Smooth muscle cell (in vitro differentiated cells): ENCODE measurements around the gene ERI3. TPM values are rescaled to one million over a fixed set of nuclear protein-coding genes. Genes with fewer than 3 reads are reported as not detected.

ENCODE experiments used
- DNase-seq: peaks from one replicate; lab custom pipeline; 2025; ENCODE audit not compliant: unreplicated experiment; lab: John Stamatoyannopoulos, UW
- H2AFZ ChIP-seq: fragments of 200-600 bp; sonication (generic); 2 replicates; pipeline ENCODE4 v1.6.0; 2016; ENCODE audit warnings: antibody characterized with exemption, low read depth, mild to moderate bottlenecking
- H3F3A ChIP-seq: fragments of 200-600 bp; sonication (generic); 2 replicates; pipeline ENCODE4 v1.6.0; 2017; ENCODE audit warnings: antibody characterized with exemption, low read depth
- H3K27ac ChIP-seq: fragments of 200-600 bp; sonication (generic); 2 replicates; pipeline ENCODE4 v1.5.1; 2016; ENCODE audit warnings: low read depth, mild to moderate bottlenecking
- H3K27me3 ChIP-seq: fragments of 200-600 bp; sonication (generic); 2 replicates; pipeline ENCODE4 v1.6.1; 2016; ENCODE audit warnings: low read depth, mild to moderate bottlenecking
- H3K36me3 ChIP-seq: fragments of 200-600 bp; sonication (generic); 2 replicates; pipeline ENCODE4 v1.5.1; 2016; ENCODE audit warnings: low read depth
- H3K4me1 ChIP-seq: fragments of 200-600 bp; sonication (generic); 2 replicates; pipeline ENCODE4 v1.5.1; 2016; ENCODE audit warnings: low read depth
- H3K4me2 ChIP-seq: fragments of 200-600 bp; sonication (generic); 2 replicates; pipeline ENCODE4 v1.6.0; 2016; ENCODE audit warnings: mild to moderate bottlenecking
- H3K4me3 ChIP-seq: fragments of 200-600 bp; sonication (generic); 2 replicates; pipeline ENCODE4 v1.5.1; 2016; ENCODE audit warnings: mild to moderate bottlenecking
- H3K79me2 ChIP-seq: fragments of 200-600 bp; sonication (generic); 2 replicates; pipeline ENCODE4 v1.6.0; 2016; ENCODE audit warnings: low read depth, mild to moderate bottlenecking
- H3K9ac ChIP-seq: fragments of 200-600 bp; sonication (generic); 2 replicates; pipeline ENCODE4 v1.6.0; 2016; ENCODE audit warnings: low read depth
- H3K9me3 ChIP-seq: fragments of 200-600 bp; sonication (generic); replicated peaks from 2 replicates; pipeline ENCODE4 v1.5.1; 2016; ENCODE audit warnings: low read depth
- H4K20me1 ChIP-seq: fragments of 200-600 bp; sonication (generic); 2 replicates; pipeline ENCODE4 v1.6.0; 2016; ENCODE audit warnings: low read depth
- WGBS: methylation state at CpG from one replicate; pipeline ENCODE4 v1.1.7; 2016; ENCODE audit warnings: low lambda C conversion rate; 5-methylcytosine and 5-hydroxymethylcytosine counted together
- polyA plus RNA-seq: library from polyadenylated mRNA; unstranded; fragments of >200 nt; fragmentation: Nextera tagmentation; extraction: Ambion mirVana; gene quantifications from 2 replicates; pipeline ENCODE4 v1.2.1, GENCODE V29; 2016
- total RNA-seq: library from RNA; depleted of rRNA; stranded (reverse); fragments of >200 nt; gene quantifications from 2 replicates; pipeline ENCODE4 v1.2.3, GENCODE V29; 2014
- TF ChIP-seq, protein P1 (sequence below): fragments of 200-600 bp; sonication (generic); IDR thresholded peaks from 2 replicates; pipeline ENCODE4 v1.5.1; 2017; ENCODE audit warnings: borderline replicate concordance, mild to moderate bottlenecking, antibody characterized with exemption; ENCODE audit not compliant: insufficient read depth, poor library complexity, severe bottlenecking

Gene ERI3
- total and polyA plus RNA-seq, 2 experiments from 2014 or later: 91.2 to 112 TPM

DNA sequence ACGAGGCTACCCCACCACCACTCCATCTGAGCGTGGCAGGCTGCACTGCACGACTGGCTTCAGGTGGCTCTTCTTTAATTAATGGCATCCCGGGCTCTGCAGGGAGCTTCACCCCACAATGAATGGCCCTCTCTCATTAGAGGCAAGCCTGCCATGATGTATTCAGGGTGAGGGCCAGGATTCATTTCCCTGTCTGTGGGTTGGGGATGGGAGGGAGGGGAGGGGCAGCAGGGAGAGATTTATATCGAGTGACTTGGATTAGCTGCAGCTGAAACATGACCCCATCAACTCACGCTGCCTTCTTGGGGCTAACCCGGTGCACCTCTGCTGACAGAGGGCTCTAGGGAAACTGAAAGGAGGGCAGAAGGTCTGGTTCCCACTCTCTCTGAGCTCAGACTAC, 54.2 kb downstream of the ERI3 start:
- DNase-seq: no peak
- no peaks in the 10 kb centered on the region for H3F3A ChIP-seq
- H3K27ac ChIP-seq: no peak overlapping the region
- TF ChIP-seq, protein P1, sequence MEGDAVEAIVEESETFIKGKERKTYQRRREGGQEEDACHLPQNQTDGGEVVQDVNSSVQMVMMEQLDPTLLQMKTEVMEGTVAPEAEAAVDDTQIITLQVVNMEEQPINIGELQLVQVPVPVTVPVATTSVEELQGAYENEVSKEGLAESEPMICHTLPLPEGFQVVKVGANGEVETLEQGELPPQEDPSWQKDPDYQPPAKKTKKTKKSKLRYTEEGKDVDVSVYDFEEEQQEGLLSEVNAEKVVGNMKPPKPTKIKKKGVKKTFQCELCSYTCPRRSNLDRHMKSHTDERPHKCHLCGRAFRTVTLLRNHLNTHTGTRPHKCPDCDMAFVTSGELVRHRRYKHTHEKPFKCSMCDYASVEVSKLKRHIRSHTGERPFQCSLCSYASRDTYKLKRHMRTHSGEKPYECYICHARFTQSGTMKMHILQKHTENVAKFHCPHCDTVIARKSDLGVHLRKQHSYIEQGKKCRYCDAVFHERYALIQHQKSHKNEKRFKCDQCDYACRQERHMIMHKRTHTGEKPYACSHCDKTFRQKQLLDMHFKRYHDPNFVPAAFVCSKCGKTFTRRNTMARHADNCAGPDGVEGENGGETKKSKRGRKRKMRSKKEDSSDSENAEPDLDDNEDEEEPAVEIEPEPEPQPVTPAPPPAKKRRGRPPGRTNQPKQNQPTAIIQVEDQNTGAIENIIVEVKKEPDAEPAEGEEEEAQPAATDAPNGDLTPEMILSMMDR: no peak
- H4K20me1 ChIP-seq: peaks cover 20% of the 10 kb centered on the region
- peaks cover 2% of the 10 kb centered on the region for H3K4me1 ChIP-seq
- H3K27me3 ChIP-seq: no peaks in the 10 kb centered on the region
- no peak overlapping the region for H3K4me2 ChIP-seq
- 77% methylated on average over 6 of the region's 7 CpGs for whole genome bisulfite sequencing
- no peaks in the 10 kb centered on the region for H3K9me3 ChIP-seq
- no peak overlapping the region for H2AFZ ChIP-seq
- H3K4me3 ChIP-seq: no peak overlapping the region
- no peaks in the 10 kb centered on the region for H3K79me2 ChIP-seq
- no peaks in the 10 kb centered on the region for H3K36me3 ChIP-seq
- H3K9ac ChIP-seq: no peak overlapping the region

DNA sequence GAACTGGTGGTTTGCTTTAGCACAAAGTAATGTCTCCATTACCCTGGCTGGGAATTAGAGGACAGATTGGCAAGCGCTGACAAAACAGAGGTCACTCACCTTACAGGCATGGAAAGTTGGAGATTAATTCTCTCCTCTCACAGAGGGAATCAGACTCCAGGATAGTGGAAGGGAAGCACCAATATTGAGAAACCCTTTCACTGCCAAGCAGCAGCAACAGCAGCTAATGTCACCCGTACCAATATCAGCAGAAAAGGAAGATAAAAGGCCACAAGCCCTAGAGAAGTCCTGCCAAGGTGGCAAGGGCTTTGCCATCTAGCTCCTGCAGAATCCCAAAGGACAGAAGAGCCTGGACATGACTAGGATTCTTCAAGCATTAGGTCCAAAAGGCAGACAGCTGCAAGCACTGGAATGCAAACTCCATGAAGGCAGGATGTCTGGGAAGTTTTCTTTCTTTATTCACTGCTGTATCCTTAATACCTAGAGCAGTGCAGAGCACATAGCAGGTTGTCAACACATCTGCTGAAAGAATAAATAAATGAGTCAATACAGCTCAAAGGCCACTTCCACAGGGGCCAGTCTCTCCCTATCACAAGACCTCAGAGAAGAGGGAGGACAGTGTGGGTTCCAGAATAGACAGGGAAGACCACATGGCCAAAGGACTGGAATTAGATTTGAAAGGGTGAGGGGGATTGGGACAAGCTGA, 57.2 kb downstream of the ERI3 start:
- TF ChIP-seq, protein P1: no peak
- no peaks in the 10 kb centered on the region for H3K9me3 ChIP-seq
- no peak overlapping the region for H3K4me2 ChIP-seq
- H3K27me3 ChIP-seq: no peaks in the 10 kb centered on the region
- 100% methylated on average over 2 of the region's 2 CpGs for WGBS
- peaks cover 12% of the 10 kb centered on the region for H4K20me1 ChIP-seq
- no peak overlapping the region for H3K27ac ChIP-seq
- no peak overlapping the region for H2AFZ ChIP-seq
- no peaks in the 10 kb centered on the region for H3F3A ChIP-seq
- no peak for DNase-seq
- no peaks in the 10 kb centered on the region for H3K79me2 ChIP-seq
- peaks cover 2% of the 10 kb centered on the region for H3K4me1 ChIP-seq
- no peaks in the 10 kb centered on the region for H3K36me3 ChIP-seq
- H3K9ac ChIP-seq: no peak overlapping the region
- no peak overlapping the region for H3K4me3 ChIP-seq

DNA sequence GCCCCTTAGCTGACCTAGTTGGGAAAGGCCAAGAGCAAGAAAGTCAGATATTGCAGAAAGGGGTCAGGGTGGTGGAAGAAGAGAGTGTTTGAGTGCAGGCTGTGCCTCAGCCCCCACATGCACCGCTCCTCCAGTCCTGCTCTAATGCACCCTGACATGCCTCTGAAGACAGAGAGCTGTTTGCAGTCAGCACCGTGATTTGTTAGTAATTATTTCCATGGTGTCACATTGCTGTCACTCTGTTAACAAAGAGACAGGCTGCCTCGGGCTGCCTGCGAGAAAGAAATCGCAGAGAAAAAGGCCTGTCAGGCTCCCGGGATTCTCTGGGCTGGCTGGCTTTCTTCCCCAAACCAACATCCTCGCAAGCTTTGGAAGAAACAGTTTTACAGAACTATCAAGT, 58.3 kb downstream of the ERI3 start:
- Histone ChIP-seq H3K9me3 (no peaks in the 10 kb centered on the region), H3K4me3 (no peak overlapping the region), H3K36me3 (no peaks in the 10 kb centered on the region), H3F3A (no peaks in the 10 kb centered on the region), H3K79me2 (no peaks in the 10 kb centered on the region), H3K9ac (no peak overlapping the region), H3K4me2 (no peak overlapping the region), H3K27me3 (no peaks in the 10 kb centered on the region), H4K20me1 (peaks cover 7% of the 10 kb centered on the region), H3K27ac (no peak overlapping the region), H2AFZ (no peak overlapping the region), H3K4me1 (peaks cover 2% of the 10 kb centered on the region)
- TF ChIP-seq, protein P1: no peak
- whole genome bisulfite sequencing: 89% methylated on average over 7 of the region's 7 CpGs
- DNase-seq: no peak

DNA sequence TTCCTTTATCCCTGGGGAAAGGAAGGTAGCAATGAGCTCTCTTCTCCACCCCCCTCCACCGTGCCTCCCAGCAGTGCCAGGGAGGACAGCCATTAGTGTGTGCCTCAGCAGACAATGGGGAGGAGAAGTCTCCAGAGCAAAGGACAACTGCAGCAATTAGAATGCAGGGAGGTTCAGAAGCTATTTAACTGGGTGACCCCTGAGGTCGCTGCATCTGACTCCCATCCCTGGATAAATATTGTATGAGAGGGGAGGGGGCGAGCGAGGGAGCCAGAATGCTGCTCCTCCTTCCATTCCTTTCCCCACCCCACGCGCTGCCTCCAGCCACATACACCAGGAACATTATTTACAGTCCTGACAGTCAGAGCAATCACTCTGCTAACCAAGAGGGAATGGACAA, 59.0 kb downstream of the ERI3 start:
- Histone ChIP-seq H3K4me2 (no peak overlapping the region), H3K4me3 (no peak overlapping the region), H3K27ac (no peak overlapping the region), H3K79me2 (no peaks in the 10 kb centered on the region), H3K9ac (no peak overlapping the region), H3K4me1 (peaks cover under 1% of the 10 kb centered on the region), H3K27me3 (no peaks in the 10 kb centered on the region), H3K9me3 (no peaks in the 10 kb centered on the region), H4K20me1 (peaks cover 7% of the 10 kb centered on the region), H3K36me3 (no peaks in the 10 kb centered on the region), H3F3A (no peaks in the 10 kb centered on the region), H2AFZ (no peak overlapping the region)
- WGBS: 96% methylated on average over 6 of the region's 6 CpGs
- TF ChIP-seq, protein P1: no peak
- no peak for DNase-seq
